Measurements from ENCODE around the gene METTL14.

The METTL14 gene

GRCh38 chr4:118712872-118713271, 27.7 kb downstream of the METTL14 start:
- H3K36me3 ChIP-seq (ENCODE audit: insufficient read depth, low read length), result peaks cover 33% of the 10 kb centered on the region
- no peak overlapping the region for H3K4me3 ChIP-seq (ENCODE audit: low read depth, low read length, poor library complexity, severe bottlenecking)
- TF ChIP-seq CTCF (IDR thresholded peaks at IDR 0.05; ENCODE audit: low read length), result no peak
- no peak for TF ChIP-seq EZH2 (IDR thresholded peaks at IDR 0.05; ENCODE audit: borderline replicate concordance, low read length)
- no peaks in the 10 kb centered on the region for H3K79me2 ChIP-seq (ENCODE audit: insufficient read depth, low read length)
- H3K27ac ChIP-seq (ENCODE audit: low read depth, low read length, poor library complexity, severe bottlenecking), result no peak overlapping the region
- no peak overlapping the region for H2AFZ ChIP-seq (ENCODE audit: low read length)
- H3K4me2 ChIP-seq (ENCODE audit: low read length), result no peak overlapping the region
- no peaks in the 10 kb centered on the region for H3K27me3 ChIP-seq (ENCODE audit: insufficient read depth, low read length)
- no peaks in the 10 kb centered on the region for H4K20me1 ChIP-seq (ENCODE audit: insufficient read depth, low read length)
- H3K9ac ChIP-seq (ENCODE audit: low read length), result no peak overlapping the region
- no peaks in the 10 kb centered on the region for H3K9me2 ChIP-seq (ENCODE audit: low read depth, low read length)
- no peaks in the 10 kb centered on the region for H3F3A ChIP-seq (ENCODE audit: insufficient read depth, low read length)
- H3K9me3 ChIP-seq (ENCODE audit: low read length), result no peaks in the 10 kb centered on the region
- H3K4me1 ChIP-seq (ENCODE audit: insufficient read depth, low read length, severe bottlenecking), result no peaks in the 10 kb centered on the region

GRCh38 chr4:118714682-118715081, 29.5 kb downstream of the METTL14 start:
- Histone ChIP-seq H3K79me2 (ENCODE audit: insufficient read depth, low read length) (no peaks in the 10 kb centered on the region), H3K4me1 (ENCODE audit: insufficient read depth, low read length, severe bottlenecking) (no peaks in the 10 kb centered on the region), H3K36me3 (ENCODE audit: insufficient read depth, low read length) (peaks cover 21% of the 10 kb centered on the region), H2AFZ (ENCODE audit: low read length) (no peak overlapping the region), H3K9ac (ENCODE audit: low read length) (no peak overlapping the region), H3K27me3 (ENCODE audit: insufficient read depth, low read length) (no peaks in the 10 kb centered on the region), H3F3A (ENCODE audit: insufficient read depth, low read length) (no peaks in the 10 kb centered on the region), H3K27ac (ENCODE audit: low read depth, low read length, poor library complexity, severe bottlenecking) (no peak overlapping the region), H3K9me2 (ENCODE audit: low read depth, low read length) (no peaks in the 10 kb centered on the region), H3K9me3 (ENCODE audit: low read length) (no peaks in the 10 kb centered on the region), H4K20me1 (ENCODE audit: insufficient read depth, low read length) (no peaks in the 10 kb centered on the region), H3K4me2 (ENCODE audit: low read length) (no peak overlapping the region), H3K4me3 (ENCODE audit: low read depth, low read length, poor library complexity, severe bottlenecking) (no peak overlapping the region)
- TF ChIP-seq CTCF (IDR thresholded peaks at IDR 0.05; ENCODE audit: low read length) (no peak), EZH2 (IDR thresholded peaks at IDR 0.05; ENCODE audit: borderline replicate concordance, low read length) (no peak)

GRCh38 chr4:118716304-118716703, 31.1 kb downstream of the METTL14 start:
- Histone ChIP-seq H4K20me1 (ENCODE audit: insufficient read depth, low read length) (no peaks in the 10 kb centered on the region), H3K4me2 (ENCODE audit: low read length) (no peak overlapping the region), H3K27ac (ENCODE audit: low read depth, low read length, poor library complexity, severe bottlenecking) (no peak overlapping the region), H2AFZ (ENCODE audit: low read length) (no peak overlapping the region), H3K27me3 (ENCODE audit: insufficient read depth, low read length) (no peaks in the 10 kb centered on the region), H3K4me3 (ENCODE audit: low read depth, low read length, poor library complexity, severe bottlenecking) (no peak overlapping the region), H3K36me3 (ENCODE audit: insufficient read depth, low read length) (peaks cover 11% of the 10 kb centered on the region), H3K9ac (ENCODE audit: low read length) (no peak overlapping the region), H3F3A (ENCODE audit: insufficient read depth, low read length) (no peaks in the 10 kb centered on the region), H3K9me3 (ENCODE audit: low read length) (no peaks in the 10 kb centered on the region), H3K9me2 (ENCODE audit: low read depth, low read length) (no peaks in the 10 kb centered on the region), H3K79me2 (ENCODE audit: insufficient read depth, low read length) (no peaks in the 10 kb centered on the region), H3K4me1 (ENCODE audit: insufficient read depth, low read length, severe bottlenecking) (no peaks in the 10 kb centered on the region)
- no peak for TF ChIP-seq CTCF (IDR thresholded peaks at IDR 0.05; ENCODE audit: low read length)
- TF ChIP-seq EZH2 (IDR thresholded peaks at IDR 0.05; ENCODE audit: borderline replicate concordance, low read length), result no peak
